Jurkat, Clone E6-1 (cell line): ENCODE results near the gene VASP. TPM values are rescaled to one million over a fixed set of nuclear protein-coding genes. Genes with fewer than 3 reads are reported as not detected.

Experiments used
- DNase-seq: peaks from one replicate; pipeline ENCODE4 v3.0.0-alpha.2; 2011; ENCODE audit warnings: low read depth, low spot score
- H3K4me3 ChIP-seq: 2 replicates; pipeline ENCODE4 v1.5.1; 2011; ENCODE audit warnings: mild to moderate bottlenecking, low read length, control low read depth, moderate library complexity
- polyA plus RNA-seq: library from polyadenylated mRNA; unstranded; fragments of >200 nt; gene quantifications from one replicate; pipeline ENCODE4 v1.2.1, GENCODE V29; 2012; ENCODE audit warnings: missing spikeins; ENCODE audit not compliant: insufficient read length, insufficient read depth

The VASP gene
- polyA plus RNA-seq = 41.0 TPM

DNA sequence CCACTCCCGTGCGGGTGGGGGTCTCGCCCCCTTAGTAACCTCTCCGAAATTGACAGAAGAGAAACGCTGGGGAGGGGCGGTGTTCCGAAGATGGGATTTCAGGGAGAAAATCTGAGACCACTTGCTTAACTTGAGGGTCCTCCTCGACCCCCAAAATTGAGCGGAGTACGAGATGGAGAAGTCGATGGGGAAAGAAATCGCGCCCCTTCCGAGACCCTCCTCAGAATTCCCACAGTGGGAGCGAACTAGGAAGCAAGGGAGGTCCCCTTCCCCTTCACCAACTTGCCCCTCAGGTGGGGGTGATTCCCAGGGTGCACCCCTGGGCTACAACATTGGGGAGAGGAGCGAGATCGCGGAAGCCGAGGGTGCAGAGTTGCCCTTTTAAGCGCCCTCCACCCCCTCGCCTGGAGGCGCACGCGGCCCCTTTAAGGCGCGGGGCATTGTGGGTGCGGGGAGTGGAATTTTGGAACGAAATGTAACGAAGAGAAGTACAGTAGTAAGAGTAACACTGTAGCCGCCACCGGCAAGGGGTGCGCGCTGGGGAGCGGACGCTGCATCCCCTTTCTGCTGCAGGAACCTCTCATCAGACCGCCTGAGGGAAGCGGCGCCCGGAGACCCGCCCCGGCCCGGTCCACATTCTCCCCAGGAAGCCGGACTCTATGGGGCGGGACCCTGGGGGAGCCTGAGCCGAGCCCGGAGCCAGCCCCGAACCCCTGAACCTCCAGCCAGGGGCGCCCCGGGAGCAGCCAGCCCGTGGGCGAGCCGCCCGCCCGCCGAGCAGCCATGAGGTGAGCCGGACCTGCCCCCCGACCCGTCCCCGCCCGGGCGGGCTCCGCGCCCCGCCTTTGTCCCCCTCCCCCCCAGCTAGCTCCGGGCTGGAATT is at the start of gene VASP:
Gene VASP (plus strand): TSS at position 491 of the 883 bp plus-strand sequence. CDS start 293 bp downstream, at position 784.
- DNase-seq = peak; percentile 86
- peak within 1 kb of the TSS; percentile 61 for H3K4me3 ChIP-seq

DNA sequence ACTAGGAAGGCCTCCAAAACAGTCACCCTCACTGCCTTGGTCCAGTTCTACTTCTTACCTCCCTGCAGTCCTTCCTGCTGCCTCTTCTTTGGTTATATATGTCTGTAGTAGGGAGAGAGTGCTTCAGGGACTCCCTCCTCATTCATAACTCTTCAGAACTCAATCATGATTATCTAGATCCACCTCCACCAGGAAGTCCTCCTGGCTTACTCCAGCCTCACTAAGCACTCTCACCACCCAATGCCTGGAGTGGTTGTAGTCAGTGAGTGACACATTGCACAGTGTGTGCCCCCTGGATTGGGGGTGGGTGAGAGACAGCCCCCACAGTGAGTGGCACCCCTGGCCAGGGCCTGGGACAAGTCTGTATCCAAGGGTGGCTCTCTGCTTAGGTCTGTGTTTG is 49.5 kb upstream of the VASP start:
- no peak for DNase-seq

DNA sequence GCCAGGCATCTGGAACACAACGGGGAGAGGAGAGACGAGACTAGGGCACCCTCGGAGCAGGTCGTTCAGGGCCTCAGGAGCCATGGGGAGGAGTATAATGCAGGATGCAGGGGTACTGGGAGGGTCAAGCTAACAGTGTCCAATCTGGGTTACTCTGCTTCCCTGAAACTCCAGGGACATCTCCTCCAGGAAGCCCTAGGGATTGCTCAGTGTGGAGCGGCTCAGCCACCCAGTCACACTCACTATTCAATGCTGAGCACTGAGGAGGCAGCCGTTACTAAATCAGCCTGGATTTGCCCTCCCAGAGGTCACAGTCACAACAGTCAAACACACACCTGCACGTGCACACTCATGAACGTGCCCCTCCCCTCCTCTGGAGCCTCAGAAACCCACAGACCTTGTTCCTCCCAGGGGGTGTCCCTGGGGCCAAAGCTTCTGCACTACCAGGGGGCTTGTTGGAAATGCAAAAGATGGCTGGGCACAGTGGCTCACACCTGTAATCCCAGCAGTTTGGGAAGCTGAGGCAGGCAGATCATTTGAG is 46.4 kb upstream of the VASP start:
- no peak for DNase-seq
- H3K4me3 ChIP-seq = no peak overlapping the region

More for the DNA sequence above, 49.5 kb upstream of the VASP start:
- H3K4me3 ChIP-seq = no peak overlapping the region

DNA sequence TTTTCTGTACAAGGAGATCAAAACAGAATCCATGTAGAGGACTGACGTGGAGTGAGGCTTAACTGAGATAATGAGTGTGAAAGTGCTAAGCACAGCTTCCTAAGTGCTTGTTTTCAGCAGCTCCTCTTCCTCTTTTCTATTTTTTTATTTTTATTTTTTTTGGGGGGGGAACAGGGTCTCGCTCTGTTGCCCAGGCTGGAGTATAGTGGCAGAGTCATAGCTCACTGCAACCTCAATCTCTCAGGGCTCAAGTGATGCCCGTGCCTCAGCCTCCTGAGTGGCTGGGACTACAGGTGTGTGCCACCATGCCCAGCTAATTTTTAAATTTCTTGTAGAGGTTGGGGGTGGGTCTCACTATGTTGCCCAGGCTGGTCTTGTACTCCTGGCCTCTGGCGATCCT is 45.1 kb upstream of the VASP start:
- no peak for DNase-seq
- no peak overlapping the region for H3K4me3 ChIP-seq

- no peak for DNase-seq
- H3K4me3 ChIP-seq = no peak overlapping the region
Measured at GRCh38 chr19:45463241-45463640, 44.0 kb upstream of the VASP start.

DNA sequence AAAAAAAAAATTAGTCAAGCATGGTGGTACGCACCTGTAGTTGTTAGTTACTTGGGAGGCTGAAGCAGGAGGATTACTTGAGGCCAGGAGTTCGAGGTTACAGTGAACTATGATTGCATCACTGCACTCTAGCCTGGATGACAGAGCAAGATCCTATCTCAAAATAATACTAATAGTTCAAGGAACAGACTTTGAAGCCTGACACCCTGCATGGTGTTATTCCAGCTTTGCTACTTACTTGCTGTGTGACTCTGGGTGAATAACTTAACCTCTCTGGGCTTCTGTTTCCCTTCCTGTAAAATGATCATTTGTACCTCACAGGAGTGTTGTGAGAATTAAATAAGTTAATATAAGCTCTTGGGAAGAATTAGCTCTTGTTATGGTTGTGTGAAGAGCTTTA is 43.0 kb upstream of the VASP start:
- DNase-seq = no peak
- H3K4me3 ChIP-seq = no peak overlapping the region

- H3K4me3 ChIP-seq = no peak overlapping the region
- no peak for DNase-seq
Measured at GRCh38 chr19:45464852-45465441, 42.3 kb upstream of the VASP start.

DNA sequence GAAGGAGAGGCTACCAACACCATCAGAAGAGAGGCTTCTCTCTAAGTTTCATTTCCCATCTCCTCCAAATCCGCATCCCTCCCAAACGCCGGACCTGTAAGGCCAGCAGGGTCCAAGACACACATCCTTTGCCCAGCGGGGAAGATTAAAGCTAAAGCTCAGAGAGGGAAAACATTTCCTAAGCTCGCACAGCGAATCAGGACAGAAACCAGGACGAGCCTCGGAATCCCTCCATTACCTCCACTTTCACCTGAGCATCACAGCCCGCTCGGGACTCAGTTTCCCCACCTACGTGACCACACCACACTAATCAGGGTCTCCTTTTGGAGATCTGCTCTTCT is 40.2 kb upstream of the VASP start:
- H3K4me3 ChIP-seq = peak overlapping the region; percentile 86
- no peak for DNase-seq

GRCh38 chr19:45467456-45468158 is 39.7 kb upstream of the VASP start, which contains the start of gene FOSB:
TSS of gene FOSB (plus strand) at chr19:45467996. CDS start at chr19:45468587, 591 bp downstream.
- H3K4me3 ChIP-seq = peak within 1 kb of the TSS; percentile 86
- peak; percentile 89 for DNase-seq

DNA sequence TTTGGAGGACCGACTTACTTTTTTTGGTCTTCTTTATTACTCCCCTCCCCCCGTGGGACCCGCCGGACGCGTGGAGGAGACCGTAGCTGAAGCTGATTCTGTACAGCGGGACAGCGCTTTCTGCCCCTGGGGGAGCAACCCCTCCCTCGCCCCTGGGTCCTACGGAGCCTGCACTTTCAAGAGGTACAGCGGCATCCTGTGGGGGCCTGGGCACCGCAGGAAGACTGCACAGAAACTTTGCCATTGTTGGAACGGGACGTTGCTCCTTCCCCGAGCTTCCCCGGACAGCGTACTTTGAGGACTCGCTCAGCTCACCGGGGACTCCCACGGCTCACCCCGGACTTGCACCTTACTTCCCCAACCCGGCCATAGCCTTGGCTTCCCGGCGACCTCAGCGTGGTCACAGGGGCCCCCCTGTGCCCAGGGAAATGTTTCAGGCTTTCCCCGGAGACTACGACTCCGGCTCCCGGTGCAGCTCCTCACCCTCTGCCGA is 39.1 kb upstream of the VASP start:
- no peak for DNase-seq
- peak overlapping the region; percentile 86 for H3K4me3 ChIP-seq

- peak overlapping the region; percentile 86 for H3K4me3 ChIP-seq
- no peak for DNase-seq
Measured at GRCh38 chr19:45468803-45469131, 38.5 kb upstream of the VASP start.

GRCh38 chr19:45469132-45469944 is 37.9 kb upstream of the VASP start:
- H3K4me3 ChIP-seq = peak overlapping the region; percentile 86
- DNase-seq = peak; percentile 93

- no peak for DNase-seq
- H3K4me3 ChIP-seq = peak overlapping the region; percentile 86
Measured at GRCh38 chr19:45469945-45470761, 37.1 kb upstream of the VASP start.

DNA sequence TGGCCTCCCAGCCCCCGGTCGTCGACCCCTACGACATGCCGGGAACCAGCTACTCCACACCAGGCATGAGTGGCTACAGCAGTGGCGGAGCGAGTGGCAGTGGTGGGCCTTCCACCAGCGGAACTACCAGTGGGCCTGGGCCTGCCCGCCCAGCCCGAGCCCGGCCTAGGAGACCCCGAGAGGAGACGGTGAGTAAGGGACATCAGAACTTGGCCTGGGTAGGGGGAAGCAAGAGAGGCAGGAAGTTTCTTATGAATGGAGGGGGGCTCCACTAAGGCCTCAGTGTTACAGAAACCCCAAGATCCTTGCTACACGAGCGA is 36.6 kb upstream of the VASP start:
- DNase-seq = no peak
- no peak overlapping the region for H3K4me3 ChIP-seq

DNA sequence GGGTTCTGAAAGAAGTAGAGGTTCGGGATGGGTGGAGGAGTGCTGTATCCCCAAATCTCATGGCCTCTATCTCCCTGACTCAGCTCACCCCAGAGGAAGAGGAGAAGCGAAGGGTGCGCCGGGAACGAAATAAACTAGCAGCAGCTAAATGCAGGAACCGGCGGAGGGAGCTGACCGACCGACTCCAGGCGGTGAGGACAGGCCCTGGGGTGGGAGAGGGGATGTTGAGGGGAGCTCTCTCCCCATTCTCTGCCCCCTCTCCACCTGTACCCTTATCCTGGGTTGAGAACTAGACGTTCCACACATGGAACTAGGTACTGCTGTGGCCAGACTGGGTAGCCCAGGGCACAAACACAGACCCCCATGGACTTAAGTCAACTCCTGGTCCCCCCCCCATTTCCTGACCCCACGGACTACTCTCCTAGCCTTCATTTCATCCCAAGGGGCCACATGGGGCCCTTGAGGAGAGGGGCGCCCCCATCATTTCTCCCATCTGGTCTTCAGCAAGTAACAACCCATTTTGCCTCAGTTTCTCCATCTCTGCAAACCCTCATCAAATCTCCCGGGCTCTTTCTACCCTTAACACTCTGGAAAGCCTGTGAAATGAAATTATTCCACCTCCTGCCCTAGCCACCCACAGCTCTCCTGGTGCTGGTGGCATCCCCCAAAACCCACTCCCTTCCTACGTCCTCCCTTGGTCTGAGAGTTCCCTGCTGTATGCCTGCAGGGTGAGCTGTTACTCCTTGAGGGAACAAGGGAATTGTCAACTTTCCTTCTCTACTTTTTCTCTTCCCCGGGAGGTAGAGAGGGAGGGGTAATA is 36.0 kb upstream of the VASP start:
- no peak overlapping the region for H3K4me3 ChIP-seq
- no peak for DNase-seq

GRCh38 chr19:45471931-45472562 is 35.2 kb upstream of the VASP start:
- H3K4me3 ChIP-seq = no peak overlapping the region
- DNase-seq = no peak
